ENCODE results near the gene OR10AD1.
"Not testable (repeated sequence)": the region's sequence is repeated elsewhere in the genome, so short reads cannot be mapped to it uniquely, and the experiment has no call there.

Gene OR10AD1

GRCh38 chr12:48203192-48203591 lies at the start of gene OR10AD1:
OR10AD1 (minus strand) TSS chr12:48203292; CDS start chr12:48203292, 0 bp downstream.
- no peak for DNase-seq (ENCODE audit: low spot score)

- no peak for DNase-seq (ENCODE audit: low spot score)
These were observed 44.3 kb upstream of the OR10AD1 start for GRCh38 chr12:48247181-48247966.

DNA sequence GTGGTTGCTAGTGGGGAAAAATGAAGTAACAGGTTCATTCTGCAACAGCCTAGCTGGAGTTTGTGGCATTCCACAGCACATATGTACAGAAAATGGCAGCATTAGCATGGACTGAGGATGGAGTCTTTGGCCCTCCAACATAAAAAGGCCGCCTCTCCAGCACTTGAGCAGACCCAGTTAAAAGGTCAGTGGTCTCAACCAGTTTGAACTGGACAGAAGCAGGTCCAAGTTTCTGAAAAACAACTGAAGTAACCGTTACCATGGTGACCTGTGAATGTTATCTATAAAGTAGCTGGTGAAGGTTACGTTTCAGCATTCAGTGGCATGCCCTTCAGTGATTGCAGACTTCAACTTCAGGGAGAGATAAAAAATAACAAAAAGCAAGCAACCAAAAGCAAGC lies 34.1 kb upstream of the OR10AD1 start:
- no peak for DNase-seq (ENCODE audit: low spot score)

GRCh38 chr12:48235796-48236333 lies 32.8 kb upstream of the OR10AD1 start:
- no peak for DNase-seq (ENCODE audit: low spot score)

- DNase-seq (ENCODE audit: low spot score), result not testable (repeated sequence)
These were observed 28.3 kb upstream of the OR10AD1 start for GRCh38 chr12:48231169-48231958.

DNA sequence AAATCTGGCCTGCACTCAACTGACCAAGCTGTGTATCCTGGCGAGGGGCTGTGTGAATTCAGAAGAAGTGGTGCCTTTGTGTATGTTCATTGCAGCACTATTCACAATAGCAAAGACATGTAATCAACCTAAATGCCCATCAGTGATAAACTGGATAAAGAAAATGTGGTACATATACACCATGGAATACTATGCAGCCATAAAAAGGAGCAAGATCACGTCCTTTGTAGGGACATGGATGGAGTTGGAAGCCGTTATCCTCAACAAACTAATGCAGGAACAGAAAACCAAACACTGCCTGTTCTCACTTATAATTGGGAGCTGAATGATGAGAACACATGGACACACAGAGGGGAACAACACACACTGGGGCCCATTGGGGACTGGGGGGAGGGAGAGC lies 21.4 kb upstream of the OR10AD1 start:
- not testable (repeated sequence) for DNase-seq (ENCODE audit: low spot score)

GRCh38 chr12:48221645-48222044 lies 18.6 kb upstream of the OR10AD1 start:
- no peak for DNase-seq (ENCODE audit: low spot score)

DNA sequence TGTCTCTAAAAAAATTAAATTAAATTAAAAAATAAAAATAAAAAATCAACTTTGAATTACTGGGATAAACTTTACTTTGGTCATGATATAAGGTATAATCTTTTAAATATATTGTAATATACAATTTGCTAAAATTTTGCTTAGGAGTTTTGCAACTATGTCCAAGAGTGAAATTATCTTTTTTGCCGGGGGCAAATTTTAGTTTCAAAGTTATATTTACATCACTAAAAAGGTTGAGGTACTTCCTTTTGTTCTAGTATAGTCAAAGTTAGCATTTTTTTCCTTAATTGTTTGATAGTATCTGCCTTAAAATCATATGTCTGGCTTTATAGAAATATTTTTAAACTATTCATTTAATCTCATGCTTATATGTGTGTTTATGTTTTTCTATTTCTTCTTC lies 17.6 kb upstream of the OR10AD1 start:
- DNase-seq (ENCODE audit: low spot score), result no peak

GRCh38 chr12:48219631-48220030 lies 16.5 kb upstream of the OR10AD1 start:
- no peak for DNase-seq (ENCODE audit: low spot score)

DNA sequence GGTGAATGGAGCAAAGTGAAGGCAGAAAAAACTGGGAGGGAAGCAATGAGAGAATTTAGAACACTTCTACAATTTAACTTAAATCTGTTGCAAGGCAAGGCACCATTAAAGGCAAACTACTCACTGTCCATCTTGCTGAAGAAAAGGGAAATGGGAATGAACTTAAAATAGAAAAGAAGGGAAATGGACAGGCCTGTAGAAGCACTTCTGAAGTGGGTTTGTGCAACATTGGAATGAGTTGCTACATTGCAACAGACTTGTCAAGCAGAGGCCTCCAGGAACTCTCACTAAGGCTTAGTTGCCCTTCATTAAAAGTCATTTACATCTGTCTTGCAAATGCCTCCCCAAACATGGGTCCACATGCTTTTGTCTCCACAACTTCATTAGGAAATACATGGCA lies 13.7 kb upstream of the OR10AD1 start:
- no peak for DNase-seq (ENCODE audit: low spot score)

DNA sequence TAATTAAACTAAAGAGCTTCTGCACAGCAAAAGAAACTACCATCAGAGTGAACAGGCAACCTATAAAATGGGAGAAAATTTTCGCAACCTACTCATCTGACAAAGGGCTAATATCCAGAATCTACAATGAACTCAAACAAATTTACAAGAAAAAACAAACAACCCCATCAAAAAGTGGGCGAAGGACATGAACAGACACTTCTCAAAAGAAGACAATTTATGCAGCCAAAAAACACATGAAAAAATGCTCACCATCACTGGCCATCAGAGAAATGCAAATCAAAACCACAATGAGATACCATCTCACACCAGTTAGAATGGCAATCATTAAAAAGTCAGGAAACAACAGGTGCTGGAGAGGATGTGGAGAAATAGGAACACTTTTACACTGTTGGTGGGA lies 6.4 kb upstream of the OR10AD1 start:
- not testable (repeated sequence) for DNase-seq (ENCODE audit: low spot score)

DNA sequence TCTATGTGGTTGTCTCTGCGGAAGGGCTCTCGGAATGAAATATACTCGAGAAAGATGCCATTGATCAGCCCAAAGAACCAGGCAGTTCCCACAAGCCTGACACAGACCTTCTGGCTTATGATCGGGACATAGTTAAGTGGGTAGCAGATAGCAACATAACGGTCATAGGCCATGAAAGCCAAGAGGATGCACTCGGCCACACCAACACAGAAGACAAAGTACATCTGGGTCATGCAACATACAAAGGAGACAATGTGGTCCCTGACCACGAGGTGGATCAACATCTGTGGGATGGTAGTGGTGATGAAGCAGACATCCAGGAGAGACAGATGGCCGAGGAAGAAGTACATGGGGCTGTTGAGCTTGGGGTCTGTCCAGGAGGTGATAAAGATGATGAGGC lies 326 bp downstream of the OR10AD1 start:
- DNase-seq (ENCODE audit: low spot score), result no peak

DNA sequence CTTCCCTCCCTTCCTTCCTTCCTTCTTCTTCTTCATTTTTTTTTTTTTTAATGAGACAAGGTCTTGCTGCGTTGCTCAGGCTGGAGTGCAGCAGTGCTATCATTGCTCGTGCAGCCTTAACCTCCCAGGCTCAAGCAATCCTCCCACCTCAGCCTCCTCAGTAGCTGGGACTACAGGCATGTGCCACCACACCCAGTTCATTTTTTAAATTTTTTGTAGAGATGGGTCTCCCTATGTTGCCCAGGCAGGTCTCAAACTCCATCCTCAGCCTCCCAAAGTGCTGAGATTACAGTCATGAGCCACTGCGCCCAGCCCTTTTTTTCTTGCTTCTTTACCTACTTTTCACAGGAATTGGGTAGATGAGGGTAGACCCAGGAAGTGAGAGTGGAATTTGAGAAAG lies 1.6 kb downstream of the OR10AD1 start:
- DNase-seq (ENCODE audit: low spot score), result no peak

DNA sequence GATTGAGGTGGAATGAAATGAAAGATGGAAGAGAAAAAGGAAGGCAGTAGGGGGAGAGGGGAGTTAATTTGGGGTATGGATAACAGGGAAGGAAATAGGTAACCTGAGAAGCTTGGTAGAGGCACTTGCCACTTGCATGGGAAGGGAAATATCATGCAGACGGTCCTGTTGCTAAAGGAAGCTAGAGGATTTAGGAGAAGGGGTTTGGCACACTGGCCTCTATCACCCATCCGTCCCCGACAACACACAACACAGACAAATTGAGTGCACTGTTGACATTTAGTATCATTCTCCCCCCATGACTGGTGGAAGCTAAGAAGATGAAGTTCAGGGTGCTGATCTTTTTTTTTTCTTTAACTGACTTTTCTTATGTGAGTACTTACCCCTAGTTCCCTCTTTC lies 2.0 kb downstream of the OR10AD1 start:
- DNase-seq (ENCODE audit: low spot score), result no peak

DNA sequence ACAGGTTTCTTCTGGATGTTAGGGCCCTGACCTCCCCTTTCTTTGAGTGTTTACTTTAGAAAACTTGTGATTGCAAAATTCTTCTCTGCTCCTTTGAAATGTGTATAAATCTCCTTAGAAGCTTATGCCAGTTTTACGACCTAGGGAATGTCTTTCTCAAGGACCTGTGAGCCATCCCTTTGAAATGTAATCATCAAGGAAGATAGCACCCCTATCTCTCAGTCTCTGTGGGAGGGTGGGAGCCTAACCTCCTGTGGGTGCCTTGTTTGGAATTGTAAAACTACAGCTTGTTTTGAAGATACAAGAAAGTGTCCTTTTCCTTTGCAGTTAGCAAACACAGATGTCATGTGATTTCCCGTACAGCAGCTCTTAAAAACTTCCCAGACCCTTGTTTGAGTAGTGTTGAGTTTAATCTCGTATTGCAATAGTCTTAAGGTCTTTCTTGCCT lies 3.3 kb downstream of the OR10AD1 start:
- no peak for DNase-seq (ENCODE audit: low spot score)

DNA sequence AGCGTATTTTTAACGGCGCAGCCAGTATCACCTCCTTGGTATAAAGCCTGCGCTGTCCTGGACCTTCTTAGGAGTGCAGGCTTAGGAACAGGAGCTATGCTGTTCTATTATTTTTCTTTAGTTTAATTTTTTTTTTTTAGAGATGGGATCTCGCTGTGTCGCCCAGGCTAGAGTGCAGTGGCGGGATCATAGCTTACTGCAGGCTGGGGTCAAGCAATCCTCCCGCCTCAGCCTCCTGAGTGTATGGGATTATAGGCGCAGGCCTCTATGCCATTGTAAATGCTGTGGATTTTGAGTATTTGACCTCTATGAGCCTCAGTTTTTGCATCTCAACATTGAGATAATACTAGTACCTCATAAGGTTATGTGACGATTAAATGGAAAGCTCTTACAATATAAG lies 4.1 kb downstream of the OR10AD1 start:
- DNase-seq (ENCODE audit: low spot score), result no peak

GRCh38 chr12:48198672-48198971 lies 4.5 kb downstream of the OR10AD1 start:
- DNase-seq (ENCODE audit: low spot score), result no peak

DNA sequence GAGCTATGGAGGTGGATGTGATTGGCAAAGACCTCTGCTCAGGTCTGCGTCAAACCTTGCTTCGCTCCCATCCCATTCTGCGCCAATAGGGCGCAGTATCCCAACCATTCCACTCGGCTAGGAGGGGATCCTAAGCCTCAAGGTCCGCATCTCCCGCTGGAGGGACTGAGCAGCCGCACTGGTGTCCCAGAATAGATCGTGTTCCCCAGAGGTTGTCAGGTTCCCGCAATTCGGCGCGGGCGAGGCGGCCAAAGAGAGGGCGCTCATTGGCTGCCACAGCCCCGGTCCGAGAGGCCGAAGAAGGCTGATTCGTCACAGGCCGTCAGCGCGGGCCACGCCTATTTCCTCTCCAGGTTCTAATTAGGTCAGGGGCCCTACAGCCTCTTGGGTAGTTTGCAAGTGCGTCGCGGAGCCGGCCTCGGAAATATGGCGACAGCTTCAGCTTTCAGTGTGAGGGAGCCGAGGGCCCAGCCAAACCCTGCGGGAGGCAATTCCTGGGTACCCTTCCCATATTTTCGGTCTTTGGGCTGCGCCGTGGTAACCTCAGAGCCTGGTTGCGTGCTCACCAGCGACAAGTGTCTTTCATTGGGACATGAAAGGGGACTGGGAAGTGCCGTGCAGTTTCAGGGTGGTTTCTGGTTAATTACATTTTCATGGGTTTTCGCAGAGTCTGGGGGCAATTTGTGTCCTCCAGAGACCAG lies 5.0 kb downstream of the OR10AD1 start:
- DNase-seq (ENCODE audit: low spot score), result peak; percentile 59

- no peak for DNase-seq (ENCODE audit: low spot score)
These were observed 5.5 kb downstream of the OR10AD1 start for GRCh38 chr12:48197549-48197970.

GRCh38 chr12:48194799-48195201 lies 8.3 kb downstream of the OR10AD1 start:
- DNase-seq (ENCODE audit: low spot score), result no peak

DNA sequence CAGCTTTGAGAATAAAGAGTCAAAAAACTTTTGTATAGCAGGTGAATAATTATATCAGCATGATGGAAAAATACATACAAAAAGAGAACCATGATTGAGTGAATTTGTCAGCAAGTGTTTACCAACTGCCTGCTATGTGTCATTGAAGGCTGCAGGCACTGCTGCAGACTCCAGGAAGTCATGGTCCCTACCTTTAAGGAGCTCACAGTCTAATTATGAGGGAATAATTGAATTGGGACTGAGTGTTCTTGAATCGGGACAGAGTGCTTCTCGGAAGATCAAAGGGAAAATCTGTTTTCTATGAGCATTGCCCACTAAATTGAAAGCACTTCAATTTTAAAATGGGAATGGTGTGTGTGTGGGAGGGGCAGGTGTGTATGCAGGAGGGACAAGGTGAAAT lies 9.5 kb downstream of the OR10AD1 start:
- DNase-seq (ENCODE audit: low spot score), result no peak

DNA sequence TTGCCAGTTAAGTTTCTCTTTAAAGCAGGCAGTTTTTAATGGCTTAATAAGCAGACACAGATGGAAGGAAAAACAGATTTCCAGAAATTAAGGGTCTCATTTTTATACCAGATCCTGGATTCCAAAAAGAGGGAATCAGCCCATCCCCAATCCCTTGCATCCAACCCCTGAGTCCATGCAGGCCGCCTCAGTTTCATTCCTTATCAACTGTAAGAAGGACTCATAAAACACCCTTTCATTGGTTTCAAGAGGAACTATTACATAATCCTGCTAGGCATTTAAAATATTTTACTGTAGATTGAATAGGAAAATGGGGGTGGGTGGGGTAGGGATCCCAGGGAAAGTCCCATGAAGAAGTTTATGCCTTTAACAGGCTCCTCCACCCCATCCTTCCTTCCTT lies 10.2 kb downstream of the OR10AD1 start:
- DNase-seq (ENCODE audit: low spot score), result no peak

GRCh38 chr12:48191096-48191495 lies 12.0 kb downstream of the OR10AD1 start:
- DNase-seq (ENCODE audit: low spot score), result no peak
